Measurements from ENCODE around the gene TCHH.
"Not testable (repeated sequence)": the region's sequence is repeated elsewhere in the genome, so short reads cannot be mapped to it uniquely, and the experiment has no call there.

The TCHH gene, protein sequence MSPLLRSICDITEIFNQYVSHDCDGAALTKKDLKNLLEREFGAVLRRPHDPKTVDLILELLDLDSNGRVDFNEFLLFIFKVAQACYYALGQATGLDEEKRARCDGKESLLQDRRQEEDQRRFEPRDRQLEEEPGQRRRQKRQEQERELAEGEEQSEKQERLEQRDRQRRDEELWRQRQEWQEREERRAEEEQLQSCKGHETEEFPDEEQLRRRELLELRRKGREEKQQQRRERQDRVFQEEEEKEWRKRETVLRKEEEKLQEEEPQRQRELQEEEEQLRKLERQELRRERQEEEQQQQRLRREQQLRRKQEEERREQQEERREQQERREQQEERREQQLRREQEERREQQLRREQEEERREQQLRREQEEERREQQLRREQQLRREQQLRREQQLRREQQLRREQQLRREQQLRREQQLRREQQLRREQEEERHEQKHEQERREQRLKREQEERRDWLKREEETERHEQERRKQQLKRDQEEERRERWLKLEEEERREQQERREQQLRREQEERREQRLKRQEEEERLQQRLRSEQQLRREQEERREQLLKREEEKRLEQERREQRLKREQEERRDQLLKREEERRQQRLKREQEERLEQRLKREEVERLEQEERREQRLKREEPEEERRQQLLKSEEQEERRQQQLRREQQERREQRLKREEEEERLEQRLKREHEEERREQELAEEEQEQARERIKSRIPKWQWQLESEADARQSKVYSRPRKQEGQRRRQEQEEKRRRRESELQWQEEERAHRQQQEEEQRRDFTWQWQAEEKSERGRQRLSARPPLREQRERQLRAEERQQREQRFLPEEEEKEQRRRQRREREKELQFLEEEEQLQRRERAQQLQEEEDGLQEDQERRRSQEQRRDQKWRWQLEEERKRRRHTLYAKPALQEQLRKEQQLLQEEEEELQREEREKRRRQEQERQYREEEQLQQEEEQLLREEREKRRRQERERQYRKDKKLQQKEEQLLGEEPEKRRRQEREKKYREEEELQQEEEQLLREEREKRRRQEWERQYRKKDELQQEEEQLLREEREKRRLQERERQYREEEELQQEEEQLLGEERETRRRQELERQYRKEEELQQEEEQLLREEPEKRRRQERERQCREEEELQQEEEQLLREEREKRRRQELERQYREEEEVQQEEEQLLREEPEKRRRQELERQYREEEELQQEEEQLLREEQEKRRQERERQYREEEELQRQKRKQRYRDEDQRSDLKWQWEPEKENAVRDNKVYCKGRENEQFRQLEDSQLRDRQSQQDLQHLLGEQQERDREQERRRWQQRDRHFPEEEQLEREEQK (N-terminal part only)

DNA sequence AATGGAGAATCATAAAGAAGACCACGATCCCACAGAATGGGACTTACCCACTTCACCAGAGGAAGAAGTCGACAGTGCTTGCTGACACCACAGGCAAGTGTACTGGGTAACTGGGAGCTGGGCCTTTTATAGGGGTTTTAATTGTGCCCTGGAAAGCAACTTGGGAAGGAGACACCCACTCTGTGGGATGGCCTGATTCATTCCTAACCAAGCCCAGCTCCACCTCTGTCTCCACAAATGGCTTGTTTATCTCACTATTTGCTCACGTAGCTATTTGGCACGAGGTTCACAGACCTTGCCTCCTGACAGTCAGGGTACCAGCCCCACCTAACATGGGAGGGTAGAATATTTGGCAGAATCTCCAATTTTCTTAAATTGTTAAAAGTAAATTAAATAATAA, at the start of gene TCHH:
Gene TCHH (minus strand): TSS at position 101 of the 400 bp plus-strand sequence. CDS start 1,364 bp downstream, outside the sequence.
- no peak for DNase-seq

GRCh38 chr1:152164517-152165136, 49.4 kb upstream of the TCHH start:
- no peak for DNase-seq

DNA sequence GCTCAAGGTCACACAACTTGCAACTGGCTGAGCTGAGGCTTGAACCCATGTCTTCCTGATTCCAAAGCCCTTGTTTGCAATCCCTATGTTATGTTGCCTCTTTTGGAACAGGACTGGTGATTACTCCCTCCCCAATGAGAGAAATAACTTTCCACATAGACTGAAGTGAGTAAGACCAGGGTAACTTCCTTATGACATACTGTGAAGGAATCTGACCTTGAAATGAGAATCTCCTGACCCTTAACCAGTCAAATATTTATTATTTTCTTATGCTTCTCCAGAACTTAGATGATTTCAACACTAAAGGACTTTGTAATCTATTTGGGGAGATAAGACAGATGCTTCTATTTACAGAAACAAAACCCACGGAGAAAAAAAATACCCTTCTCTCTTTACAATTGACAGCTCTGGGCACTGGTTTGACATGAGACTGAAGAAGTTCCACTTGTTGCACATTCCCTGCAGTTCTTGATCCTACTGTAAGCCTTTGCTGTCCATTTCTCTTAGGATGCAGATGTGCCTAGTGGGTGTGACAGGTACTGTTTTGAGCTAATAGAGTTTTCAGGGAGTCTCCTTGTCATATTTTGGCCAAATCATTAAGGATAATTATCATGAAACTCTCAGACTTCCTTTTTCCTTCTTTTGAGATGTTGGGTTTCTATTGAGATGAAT, 47.7 kb upstream of the TCHH start:
- DNase-seq, result no peak

GRCh38 chr1:152160576-152160975, 45.3 kb upstream of the TCHH start:
- DNase-seq, result no peak

- DNase-seq, result no peak
Observed at GRCh38 chr1:152159144-152159543, 43.9 kb upstream of the TCHH start, which contains the start of gene RPTN. TSS of gene RPTN (minus strand) at chr1:152159228. CDS start at chr1:152157889, 1,339 bp downstream.

- DNase-seq, result no peak
Observed at GRCh38 chr1:152153996-152154395, 38.8 kb upstream of the TCHH start.

- DNase-seq, result no peak
Observed at GRCh38 chr1:152151646-152152045, 36.4 kb upstream of the TCHH start.

GRCh38 chr1:152148981-152149380, 33.7 kb upstream of the TCHH start:
- no peak for DNase-seq

GRCh38 chr1:152148051-152148450, 32.8 kb upstream of the TCHH start:
- no peak for DNase-seq

DNA sequence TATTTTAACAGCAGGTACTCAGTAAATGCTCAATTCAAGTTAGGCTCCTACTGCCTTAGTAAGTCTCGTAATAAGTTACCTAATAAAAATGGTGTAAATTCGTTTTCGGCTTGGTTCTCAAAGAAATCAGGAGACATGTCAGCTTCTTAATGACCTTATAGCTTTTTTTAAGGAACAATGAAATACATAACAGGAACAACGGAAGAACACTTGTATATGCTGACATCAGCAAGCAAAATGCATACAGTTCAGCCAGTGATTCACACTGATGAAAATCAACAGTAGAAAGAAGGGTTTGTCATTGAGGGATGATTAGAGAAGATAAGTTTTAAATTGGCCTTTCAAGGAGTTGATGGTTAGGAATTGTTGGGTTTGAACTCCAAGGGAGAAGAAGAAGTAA, 30.5 kb upstream of the TCHH start:
- DNase-seq, result no peak

DNA sequence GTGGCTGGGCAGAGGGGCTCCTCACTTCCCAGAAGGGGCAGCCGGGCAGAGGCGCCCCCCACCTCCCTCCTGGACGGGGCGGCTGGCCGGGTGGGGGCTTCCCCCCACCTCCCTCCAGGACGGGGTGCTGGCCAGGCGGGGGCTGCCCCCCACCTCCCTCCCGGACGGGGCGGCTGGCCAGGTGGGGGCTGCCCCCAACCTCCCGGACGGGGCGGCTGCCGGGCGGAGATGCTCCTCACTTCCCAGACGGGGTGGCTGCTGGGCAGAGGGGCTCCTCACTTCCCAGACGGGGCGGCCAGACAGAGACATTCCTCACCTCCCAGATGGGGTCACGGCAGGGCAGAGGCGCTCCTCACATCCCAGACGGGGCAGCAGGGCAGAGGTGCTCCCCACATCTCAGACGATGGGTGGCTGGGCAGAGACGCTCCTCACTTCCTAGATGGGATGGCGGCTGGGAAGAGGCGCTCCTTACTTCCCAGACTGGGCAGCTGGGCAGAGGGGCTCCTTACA, 29.5 kb upstream of the TCHH start:
- DNase-seq, result not testable (repeated sequence)

- peak; percentile 23 for DNase-seq
Observed at GRCh38 chr1:152143150-152143887, 28.1 kb upstream of the TCHH start.

DNA sequence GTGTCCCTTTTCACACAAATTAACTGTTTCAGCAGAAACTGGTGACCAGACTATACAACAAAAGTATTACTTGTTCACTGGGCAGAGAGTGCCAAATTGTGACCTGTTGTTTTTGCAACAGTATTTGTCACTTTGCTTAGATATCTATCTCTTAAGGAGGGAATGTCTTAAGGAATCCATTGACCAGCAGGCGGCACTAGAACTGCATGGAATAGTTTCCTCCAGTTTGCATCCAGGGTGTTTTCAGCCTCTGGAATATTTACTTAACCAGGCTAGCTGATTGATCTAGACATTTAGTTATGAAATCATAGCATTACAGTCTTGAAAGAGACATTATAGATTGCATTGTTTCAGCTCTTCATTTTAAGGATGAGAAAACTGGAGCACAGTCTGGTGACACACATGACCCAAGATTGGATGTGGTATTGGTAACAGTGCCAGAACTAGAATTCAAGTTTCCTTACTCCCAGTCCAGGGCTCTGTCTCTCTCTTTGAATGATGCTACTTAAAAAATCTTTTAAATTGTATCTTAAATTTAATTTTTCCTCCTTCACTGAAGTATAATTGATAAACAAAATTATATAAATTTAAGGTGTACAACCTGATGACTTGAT, 26.8 kb upstream of the TCHH start:
- peak; percentile 19 for DNase-seq

- no peak for DNase-seq
Observed at GRCh38 chr1:152137215-152137614, 22.0 kb upstream of the TCHH start.

DNA sequence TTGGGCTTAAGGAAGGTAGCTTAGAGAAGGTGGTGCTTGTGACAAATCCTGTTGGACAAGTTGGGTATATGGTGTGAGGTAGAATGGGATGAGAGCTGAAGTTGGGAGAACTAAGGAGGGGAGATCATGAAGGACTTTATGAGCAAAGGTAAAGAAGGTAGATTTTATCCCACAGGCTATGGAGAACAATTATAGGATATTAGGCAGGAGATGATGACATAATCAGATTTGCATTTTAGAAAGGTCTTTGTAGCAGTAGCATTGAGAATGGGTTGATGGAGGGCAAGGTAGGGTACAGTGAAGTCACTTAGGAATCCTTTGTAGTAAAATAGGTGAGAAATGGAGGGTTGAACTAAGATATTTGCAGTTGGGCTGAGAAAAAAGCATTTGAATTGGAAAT, 14.9 kb upstream of the TCHH start:
- DNase-seq, result no peak

DNA sequence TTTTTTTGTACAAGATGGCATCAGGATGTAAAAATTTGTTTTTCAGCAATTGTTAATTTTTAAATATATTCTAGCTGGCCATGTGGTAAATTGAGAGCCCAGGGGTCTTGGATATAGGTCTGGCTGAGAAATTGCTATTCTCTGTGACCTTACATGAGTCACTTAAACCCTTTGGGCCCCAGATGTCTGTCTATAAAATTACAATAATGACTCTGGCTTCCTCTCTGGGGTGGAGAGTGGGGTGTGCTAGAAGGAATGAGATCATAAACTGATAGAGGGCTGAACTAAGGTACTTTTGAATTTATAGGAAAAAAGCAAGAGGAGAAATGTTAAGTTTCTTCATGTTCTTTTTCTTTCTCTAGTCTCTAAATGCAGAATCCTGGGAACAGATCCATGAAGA, 12.4 kb upstream of the TCHH start:
- DNase-seq, result no peak

DNA sequence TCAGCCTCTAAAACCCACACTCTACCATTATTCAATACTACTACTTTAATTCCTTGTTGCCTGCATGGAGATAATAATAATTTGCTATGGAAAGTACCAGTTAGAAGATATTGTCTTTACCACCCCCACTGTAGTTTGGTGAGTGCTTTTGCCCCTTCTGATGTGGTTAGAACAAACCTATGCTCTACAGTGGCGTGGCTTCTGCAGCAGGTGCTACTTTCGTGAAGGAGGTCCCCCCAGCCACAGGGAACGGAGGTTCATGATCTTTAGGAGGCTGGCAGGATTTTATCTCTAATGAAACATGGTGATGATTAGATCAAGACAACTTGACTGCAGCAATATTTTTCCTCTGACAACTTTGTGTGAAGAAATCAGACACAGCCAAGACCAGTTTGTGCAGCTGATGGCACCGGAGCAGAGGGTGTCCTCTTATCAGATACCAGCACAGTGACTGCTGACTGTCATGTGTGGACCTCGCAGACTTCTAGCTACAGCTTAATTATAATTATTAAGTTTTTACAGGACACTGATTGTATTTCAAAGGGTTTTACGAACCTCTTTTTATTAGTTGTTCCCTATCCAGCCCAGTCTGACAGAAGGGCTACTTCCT, 10.7 kb upstream of the TCHH start:
- DNase-seq, result no peak

GRCh38 chr1:152118915-152119314, 3.7 kb upstream of the TCHH start:
- DNase-seq, result no peak

DNA sequence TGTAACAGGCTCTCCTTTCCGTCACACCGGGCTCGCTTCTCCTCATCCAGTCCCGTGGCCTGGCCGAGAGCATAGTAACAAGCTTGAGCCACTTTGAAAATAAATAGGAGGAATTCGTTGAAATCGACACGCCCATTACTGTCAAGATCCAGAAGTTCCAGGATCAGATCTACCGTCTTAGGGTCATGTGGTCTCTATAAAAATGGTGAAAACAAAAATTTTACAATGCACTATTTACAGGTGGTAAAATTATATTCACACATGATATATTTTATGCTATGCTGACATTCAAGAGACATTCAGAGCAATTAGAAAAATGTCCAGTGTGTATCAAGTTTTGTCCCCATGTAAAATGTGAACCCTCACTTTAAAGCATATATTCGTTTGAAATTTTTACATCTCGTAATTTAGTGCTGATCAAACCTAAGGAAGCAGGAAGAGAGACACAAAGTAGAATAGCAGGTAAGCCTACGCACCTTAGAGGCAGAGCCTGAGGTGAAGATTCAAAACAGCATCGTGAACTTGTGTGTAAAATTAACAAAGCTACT, 2.3 kb downstream of the TCHH start:
- DNase-seq, result no peak

All from stimulated activated CD4-positive, alpha-beta T cell treated with anti-CD3 and anti-CD28 coated beads, Interleukin-4, amount 100 ng/mL, for 24 hours (primary cell).